ENCODE results near the gene TLR10. TPM values are rescaled to one million over a fixed set of nuclear protein-coding genes. Genes with fewer than 3 reads are reported as not detected.

TLR10 gene
- total and polyA plus RNA-seq, 2 donors (not counting 3 experiments of a cell fraction or from before 2014, with no cell fraction given), result not detected

DNA sequence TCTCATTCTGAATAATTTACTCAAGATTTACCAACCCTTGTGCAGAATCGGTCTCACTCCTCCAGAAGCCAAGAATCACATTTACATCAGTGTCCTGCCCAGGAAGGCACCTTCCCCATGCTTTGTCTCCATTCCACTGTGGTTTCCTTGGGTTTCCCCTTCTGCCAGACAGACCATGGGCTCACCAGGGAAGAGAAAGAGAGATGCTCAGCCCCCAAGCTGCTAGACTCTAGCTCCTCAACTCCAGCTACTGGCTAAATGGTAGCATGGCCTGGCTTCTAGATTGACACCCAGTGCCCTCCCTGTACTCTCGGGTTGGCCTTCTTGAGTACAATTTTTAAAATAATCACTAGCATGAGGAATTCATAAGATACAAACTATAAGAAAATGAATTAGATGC lies 12.9 kb downstream of the TLR10 start:
- H2AFZ ChIP-seq (ENCODE audit: low read depth, low read length), result no peak overlapping the region
- TF ChIP-seq GATA2 (IDR thresholded peaks at IDR 0.05; ENCODE audit: insufficient read depth, insufficient read length, low read depth, low read length), result no peak
- no peak for TF ChIP-seq JUN (IDR thresholded peaks at IDR 0.05; ENCODE audit: borderline replicate concordance, insufficient read depth, insufficient read length, low read depth)
- TF ChIP-seq MYC (IDR thresholded peaks at IDR 0.05; ENCODE audit: low read depth, low read length), result no peak
- TF ChIP-seq, protein P1, sequence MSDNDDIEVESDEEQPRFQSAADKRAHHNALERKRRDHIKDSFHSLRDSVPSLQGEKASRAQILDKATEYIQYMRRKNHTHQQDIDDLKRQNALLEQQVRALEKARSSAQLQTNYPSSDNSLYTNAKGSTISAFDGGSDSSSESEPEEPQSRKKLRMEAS (IDR thresholded peaks at IDR 0.05; ENCODE audit: insufficient read depth, insufficient read length), result no peak
- TF ChIP-seq POLR2A (IDR thresholded peaks at IDR 0.05; ENCODE audit: low read depth, low read length), result no peak
- no peak for TF ChIP-seq EZH2 (IDR thresholded peaks at IDR 0.05; ENCODE audit: borderline replicate concordance, low read depth, low read length, severe bottlenecking)
- no peak for TF ChIP-seq POLR2AphosphoS5 (IDR thresholded peaks at IDR 0.05; ENCODE audit: insufficient read depth, low read depth, low read length)
- TF ChIP-seq FOS (IDR thresholded peaks at IDR 0.05; ENCODE audit: borderline replicate concordance, insufficient read depth, low read length), result no peak
- TF ChIP-seq, protein P2, sequence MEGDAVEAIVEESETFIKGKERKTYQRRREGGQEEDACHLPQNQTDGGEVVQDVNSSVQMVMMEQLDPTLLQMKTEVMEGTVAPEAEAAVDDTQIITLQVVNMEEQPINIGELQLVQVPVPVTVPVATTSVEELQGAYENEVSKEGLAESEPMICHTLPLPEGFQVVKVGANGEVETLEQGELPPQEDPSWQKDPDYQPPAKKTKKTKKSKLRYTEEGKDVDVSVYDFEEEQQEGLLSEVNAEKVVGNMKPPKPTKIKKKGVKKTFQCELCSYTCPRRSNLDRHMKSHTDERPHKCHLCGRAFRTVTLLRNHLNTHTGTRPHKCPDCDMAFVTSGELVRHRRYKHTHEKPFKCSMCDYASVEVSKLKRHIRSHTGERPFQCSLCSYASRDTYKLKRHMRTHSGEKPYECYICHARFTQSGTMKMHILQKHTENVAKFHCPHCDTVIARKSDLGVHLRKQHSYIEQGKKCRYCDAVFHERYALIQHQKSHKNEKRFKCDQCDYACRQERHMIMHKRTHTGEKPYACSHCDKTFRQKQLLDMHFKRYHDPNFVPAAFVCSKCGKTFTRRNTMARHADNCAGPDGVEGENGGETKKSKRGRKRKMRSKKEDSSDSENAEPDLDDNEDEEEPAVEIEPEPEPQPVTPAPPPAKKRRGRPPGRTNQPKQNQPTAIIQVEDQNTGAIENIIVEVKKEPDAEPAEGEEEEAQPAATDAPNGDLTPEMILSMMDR (IDR thresholded peaks at IDR 0.05; ENCODE audit: extremely low read depth in 1 of 2, insufficient read depth in 1 of 2, low read depth in 1 of 2, low read length in 2 of 2), result no peak
- no peaks in the 10 kb centered on the region for H3K4me1 ChIP-seq (ENCODE audit: control insufficient read depth, extremely low read depth, insufficient read depth, low read length)
- DNase-seq (ENCODE audit: low read depth, low spot score), result no peak
- no peak overlapping the region for H3K9ac ChIP-seq (replicated peaks; ENCODE audit: extremely low read depth, insufficient read depth, low read length)
- H3K27ac ChIP-seq (ENCODE audit: insufficient read depth, low read depth, low read length), result no peak overlapping the region
- H3K4me3 ChIP-seq (replicated peaks in 1 of 3; ENCODE audit: insufficient read depth in 1 of 3, low read depth in 1 of 3, low read length in 3 of 3), result no peak overlapping the region
- no peaks in the 10 kb centered on the region for H3K79me2 ChIP-seq (ENCODE audit: control insufficient read depth, insufficient read depth, low read length)
- H3K36me3 ChIP-seq (ENCODE audit: control insufficient read depth in 2 of 2, extremely low read depth in 1 of 2, insufficient read depth in 2 of 2, low read length in 2 of 2), result no peaks in the 10 kb centered on the region
- ChIA-PET POLR2A (no interaction called here), CTCF (interaction anchor here (1.2 to 6.3 kb wide), 3 partner anchors 9 to 23 kb away, joined by 3 to 56 read pairs (median 41); partner anchors contain the start of gene TLR10)
- H3K9me3 ChIP-seq (replicated peaks; ENCODE audit: control insufficient read depth, insufficient read depth, low read length), result no peaks in the 10 kb centered on the region
- H3K9me1 ChIP-seq (replicated peaks; ENCODE audit: control insufficient read depth, extremely low read depth, insufficient read depth, low read length), result no peaks in the 10 kb centered on the region
- H4K20me1 ChIP-seq (replicated peaks; ENCODE audit: control insufficient read depth, extremely low read depth, insufficient read depth, low read length), result no peaks in the 10 kb centered on the region
- H3K27me3 ChIP-seq (ENCODE audit: control insufficient read depth in 2 of 2, insufficient read depth in 2 of 2, low read length in 2 of 2), result peaks cover 8 to 19% of the 10 kb centered on the region in 2 experiments
- no TSS peak for BruUV-seq (replicated peaks)
- dilution Hi-C loops (cut with MboI; ENCODE audit: extremely low pct_ligation_motif_present, low sequenced_read_pairs) (no loop called here), intact Hi-C loops (cut with micrococcal nuclease) (no loop called here)
- H3K4me2 ChIP-seq (ENCODE audit: insufficient read depth, low read length), result no peak overlapping the region
- no peak for FAIRE-seq

All from endothelial cell of umbilical vein (primary cell).